Adrenal gland (tissue), 12 donors: Measurements from ENCODE around the gene IQCN. TPM values are rescaled to one million over a fixed set of nuclear protein-coding genes. Genes with fewer than 3 reads are reported as not detected.

Experiments used
- DNase-seq, 7 donors: peaks; one replicate each; pipeline ENCODE4 v3.0.0-alpha.2; 2019 to 2020
- H3K27ac ChIP-seq, 5 donors: fragments of 200-600 bp; sonication (generic) in 4 of 5; 1 replicate in 3 of 5; 2 replicates in 2 of 5; pipeline versions ENCODE4 v1.5.1 to v1.8.0; 2016 to 2020; ENCODE audit warnings: mild to moderate bottlenecking in 1 of 5
- H3K27me3 ChIP-seq: fragments of 200-600 bp; 2 replicates; pipeline ENCODE4 v1.8.0; 2021
- H3K36me3 ChIP-seq, 2 donors: fragments of 200-600 bp; replicated peaks in 1 of 2; 1 replicate in 1 of 2; 2 replicates in 1 of 2; pipeline versions ENCODE4 v1.5.1 to v1.8.0; 2018 to 2022
- H3K4me1 ChIP-seq, 2 donors: fragments of 200-600 bp; replicated peaks in 1 of 2; 1 replicate in 1 of 2; 2 replicates in 1 of 2; pipeline versions ENCODE4 v1.5.1 to v1.8.0; 2018 to 2021
- H3K4me3 ChIP-seq, 4 donors: fragments of 200-600 bp; sonication (generic) in 3 of 4; one replicate each; pipeline ENCODE4 v1.5.1; 2016 to 2018
- H3K9me3 ChIP-seq, 3 donors: fragments of 200-600 bp; sonication (generic) in 1 of 3; replicated peaks in 1 of 3; 1 replicate in 2 of 3; 2 replicates in 1 of 3; pipeline versions ENCODE4 v1.5.1 to v1.8.0; 2016 to 2021
- POLR2A ChIP-seq, 2 donors: fragments of 450-650 bp; IDR thresholded peaks; one replicate each; pipeline ENCODE4 v1.6.1; 2017; ENCODE audit warnings: antibody characterized with exemption in 2 of 2, mild to moderate bottlenecking in 2 of 2, moderate library complexity in 1 of 2
- WGBS, 4 donors: extraction: QIAGEN DNeasy Blood & Tissue Kit in 2 of 4; methylation state at CpG; one replicate each; pipeline versions ENCODE4 v1.1.5 to v1.1.7; 2013 to 2017; 5-methylcytosine and 5-hydroxymethylcytosine counted together
- intact Hi-C, 2 donors: fragments of 100-400 bp; cut with DNase I; formaldehyde crosslinking; loops; one replicate each; pipeline versions ENCODE4 v1.14.1 to v1.15.0; 2022 to 2023
- polyA plus RNA-seq, 3 donors: library from polyadenylated mRNA; stranded (reverse); fragments of 200-250 nt in 2 of 3; fragments of 350-450 nt in 1 of 3; fragmentation: Illumina TruSeq in 1 of 3; extraction: RNeasy Lipid Tissue Mini Kit (QIAGEN cat#74804) in 1 of 3; gene quantifications; one replicate each; pipeline ENCODE4 v1.2.3, GENCODE V29; 2013 to 2014
- total RNA-seq, 9 donors: library from RNA; depleted of rRNA in 4 of 9; stranded (reverse); fragments of >200 nt in 4 of 9; fragments of 120-200 nt in 1 of 9; fragmentation: NEBNext Ultra II Directional in 1 of 9; extraction: Animal tissue kit (Norgen Biotek cat#: 25700) in 1 of 9; gene quantifications; one replicate each; pipeline versions ENCODE4 v1.1.0 to v1.2.4, GENCODE V29; 2013 to 2023
- TF ChIP-seq, protein P1 (sequence below), 6 experiments: fragments of 450-650 bp in 4 of 6; fragments of 200-600 bp in 2 of 6; sonication (generic) in 1 of 6; IDR thresholded peaks; 1 replicate in 5 of 6; 2 replicates in 1 of 6; pipeline versions ENCODE4 v1.5.1 to v1.8.0; 2016 to 2021; ENCODE audit warnings: antibody characterized with exemption in 6 of 6, mild to moderate bottlenecking in 2 of 6, moderate library complexity in 1 of 6
- donor health status: healthy with polysubstance abuse.
- donor health status: Bipolar disorder and iron deficiency.
- donor health status: DM: yes; HTN: yes; CAD: no.
- donor health status: DM: no; HTN: no; CAD: no.
- donor health status: DM: no; HTN: no; CAD: no.
- donor health status: DM: yes; HTN: yes; CAD: no.

The IQCN gene
- total and polyA plus RNA-seq, 12 donors, result 0.30 to 45.2 (median 2.8) TPM

DNA sequence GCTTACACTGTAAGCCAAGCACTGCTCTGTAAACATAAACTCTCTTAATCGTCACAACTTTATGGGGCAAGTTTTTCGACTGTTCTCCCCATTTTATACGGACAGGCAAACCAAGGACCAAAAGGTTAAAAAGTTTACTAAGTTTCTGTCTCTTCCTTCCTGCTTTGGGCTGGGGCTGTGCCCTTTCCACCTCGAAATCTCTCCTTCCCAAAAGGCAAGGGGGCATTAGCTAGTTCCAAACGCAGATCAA lies 4.9 kb upstream of the IQCN start:
- TF ChIP-seq, protein P1, sequence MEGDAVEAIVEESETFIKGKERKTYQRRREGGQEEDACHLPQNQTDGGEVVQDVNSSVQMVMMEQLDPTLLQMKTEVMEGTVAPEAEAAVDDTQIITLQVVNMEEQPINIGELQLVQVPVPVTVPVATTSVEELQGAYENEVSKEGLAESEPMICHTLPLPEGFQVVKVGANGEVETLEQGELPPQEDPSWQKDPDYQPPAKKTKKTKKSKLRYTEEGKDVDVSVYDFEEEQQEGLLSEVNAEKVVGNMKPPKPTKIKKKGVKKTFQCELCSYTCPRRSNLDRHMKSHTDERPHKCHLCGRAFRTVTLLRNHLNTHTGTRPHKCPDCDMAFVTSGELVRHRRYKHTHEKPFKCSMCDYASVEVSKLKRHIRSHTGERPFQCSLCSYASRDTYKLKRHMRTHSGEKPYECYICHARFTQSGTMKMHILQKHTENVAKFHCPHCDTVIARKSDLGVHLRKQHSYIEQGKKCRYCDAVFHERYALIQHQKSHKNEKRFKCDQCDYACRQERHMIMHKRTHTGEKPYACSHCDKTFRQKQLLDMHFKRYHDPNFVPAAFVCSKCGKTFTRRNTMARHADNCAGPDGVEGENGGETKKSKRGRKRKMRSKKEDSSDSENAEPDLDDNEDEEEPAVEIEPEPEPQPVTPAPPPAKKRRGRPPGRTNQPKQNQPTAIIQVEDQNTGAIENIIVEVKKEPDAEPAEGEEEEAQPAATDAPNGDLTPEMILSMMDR (IDR thresholded peaks at IDR 0.05), result no peak
- TF ChIP-seq POLR2A (IDR thresholded peaks at IDR 0.05), result no peak
- intact Hi-C loops, result loop anchor here in 1 of 2 donors (5.0 to 10.0 kb wide), 2 partner anchors 48 to 126 kb away; no protein-coding TSS in a partner anchor
- no peak for DNase-seq
- Histone ChIP-seq H3K27me3 (no peaks in the 10 kb centered on the region), H3K27ac (peak overlapping the region; percentile 99 to 100 (median 100)), H3K36me3 (peaks cover 0 to 12% of the 10 kb centered on the region in 2 donors), H3K9me3 (no peaks in the 10 kb centered on the region), H3K4me1 (peaks cover 44 to 58% of the 10 kb centered on the region in 2 donors), H3K4me3 (peak overlapping the region in 2 of 4 donors; percentile 92 to 100)
- WGBS, 4 donors, result 0 to 2% (median 1%) methylated on average over 5 of the region's 5 CpGs

DNA sequence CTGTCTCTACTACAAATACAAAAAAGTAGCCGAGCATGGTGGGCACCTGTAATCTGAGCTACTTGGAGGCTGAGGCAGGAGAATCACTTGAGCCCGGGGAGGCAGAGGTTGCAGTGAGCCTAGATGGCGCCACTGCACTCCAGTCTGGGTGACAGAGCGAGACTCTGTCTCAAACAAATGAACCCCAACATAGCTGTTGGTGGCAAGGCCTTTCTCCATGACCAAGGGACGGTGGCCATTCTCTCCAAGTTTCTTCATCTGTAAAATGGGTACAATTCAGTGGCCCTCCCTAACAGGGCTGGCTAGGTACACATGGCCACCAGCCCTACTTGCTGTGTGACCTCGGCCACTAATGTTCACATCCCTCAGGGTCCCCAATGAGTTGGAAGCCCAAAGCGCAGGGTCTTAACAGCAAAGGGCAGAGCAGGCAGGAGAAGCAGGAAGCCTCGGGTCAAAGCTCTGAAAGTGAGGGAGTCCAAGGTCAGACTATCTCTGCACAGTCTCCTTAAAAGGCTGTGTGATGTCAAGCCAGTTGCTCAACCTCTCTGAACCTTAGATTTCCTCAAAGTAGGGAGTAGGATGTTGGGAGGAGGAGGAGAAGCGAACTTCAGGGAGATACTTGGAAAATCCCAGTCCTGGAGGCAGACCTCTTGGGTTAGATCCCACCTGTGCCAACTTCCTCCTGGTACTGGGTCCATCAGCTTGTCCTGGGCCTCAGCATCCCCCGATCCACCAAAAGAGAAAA lies 4.4 kb upstream of the IQCN start:
- peaks cover 0 to 12% of the 10 kb centered on the region in 2 donors for H3K36me3 ChIP-seq
- H3K4me1 ChIP-seq, result peaks cover 45 to 61% of the 10 kb centered on the region in 2 donors
- peak overlapping the region; percentile 99 to 100 (median 100) for H3K27ac ChIP-seq
- WGBS, 4 donors, result 47 to 58% (median 49%) methylated on average over 6 to 10 of the region's 10 CpGs
- no peaks in the 10 kb centered on the region for H3K9me3 ChIP-seq
- intact Hi-C loops, result loop anchor here in 1 of 2 donors (5.0 to 10.0 kb wide), 2 partner anchors 49 to 126 kb away; no protein-coding TSS in a partner anchor
- peak overlapping the region in 2 of 4 donors; percentile 92 to 100 for H3K4me3 ChIP-seq
- H3K27me3 ChIP-seq, result no peaks in the 10 kb centered on the region
- DNase-seq, result peak in 3 of 7 donors; percentile 54 to 61 (median 55)
- peak in 1 of 2 donors; percentile 19 for TF ChIP-seq POLR2A (IDR thresholded peaks at IDR 0.05)
- TF ChIP-seq, protein P1 (IDR thresholded peaks at IDR 0.05), result peak in 3 of 6 experiments; percentile 3 to 13 (median 13)

DNA sequence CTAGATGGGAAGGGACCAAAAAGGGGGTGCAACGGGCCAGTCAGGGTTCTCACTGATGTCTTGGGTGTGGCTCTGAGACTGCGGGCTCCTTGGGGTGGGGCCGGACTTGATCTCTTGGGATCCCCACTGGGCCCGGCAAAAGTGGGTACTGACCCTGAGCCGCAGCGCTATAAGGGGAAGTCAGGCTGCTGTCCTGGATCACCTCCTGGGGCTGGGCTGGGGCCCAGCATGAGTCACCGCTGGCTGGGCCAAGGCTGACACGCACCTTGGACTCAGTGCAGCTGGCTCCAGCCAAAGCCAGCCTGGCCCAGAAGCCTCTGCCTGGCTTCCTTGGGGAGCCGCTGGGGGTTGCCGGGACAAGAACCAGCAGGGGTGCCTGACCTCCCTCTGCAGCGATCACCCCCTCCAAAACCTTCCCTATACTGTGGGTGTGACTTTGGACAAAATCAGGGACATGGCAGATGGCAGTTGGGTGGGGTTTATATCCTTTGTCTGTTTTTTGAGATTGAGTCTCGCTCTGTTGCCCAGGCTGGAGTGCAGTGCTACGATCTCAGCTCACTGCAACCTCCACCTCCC lies 617 bp upstream of the IQCN start:
- no peak overlapping the region for H3K4me3 ChIP-seq
- no peaks in the 10 kb centered on the region for H3K27me3 ChIP-seq
- H3K4me1 ChIP-seq, result peaks cover 34 to 47% of the 10 kb centered on the region in 2 donors
- no peaks in the 10 kb centered on the region for H3K9me3 ChIP-seq
- H3K36me3 ChIP-seq, result peaks cover 0 to 12% of the 10 kb centered on the region in 2 donors
- peak; percentile 90 to 96 (median 93) for DNase-seq
- TF ChIP-seq POLR2A (IDR thresholded peaks at IDR 0.05), result peak; percentile 39 to 62
- TF ChIP-seq, protein P1 (IDR thresholded peaks at IDR 0.05), result peak in 2 of 6 experiments; percentile 17 to 21
- 8 to 42% (median 26%) methylated on average over 3 to 13 of the region's 13 CpGs for WGBS, 4 donors
- intact Hi-C loops, result loop anchor here in 1 of 2 donors (5.0 to 10.0 kb wide), 2 partner anchors 52 to 130 kb away; no protein-coding TSS in a partner anchor
- H3K27ac ChIP-seq, result peak overlapping the region; percentile 8 to 83 (median 78)

DNA sequence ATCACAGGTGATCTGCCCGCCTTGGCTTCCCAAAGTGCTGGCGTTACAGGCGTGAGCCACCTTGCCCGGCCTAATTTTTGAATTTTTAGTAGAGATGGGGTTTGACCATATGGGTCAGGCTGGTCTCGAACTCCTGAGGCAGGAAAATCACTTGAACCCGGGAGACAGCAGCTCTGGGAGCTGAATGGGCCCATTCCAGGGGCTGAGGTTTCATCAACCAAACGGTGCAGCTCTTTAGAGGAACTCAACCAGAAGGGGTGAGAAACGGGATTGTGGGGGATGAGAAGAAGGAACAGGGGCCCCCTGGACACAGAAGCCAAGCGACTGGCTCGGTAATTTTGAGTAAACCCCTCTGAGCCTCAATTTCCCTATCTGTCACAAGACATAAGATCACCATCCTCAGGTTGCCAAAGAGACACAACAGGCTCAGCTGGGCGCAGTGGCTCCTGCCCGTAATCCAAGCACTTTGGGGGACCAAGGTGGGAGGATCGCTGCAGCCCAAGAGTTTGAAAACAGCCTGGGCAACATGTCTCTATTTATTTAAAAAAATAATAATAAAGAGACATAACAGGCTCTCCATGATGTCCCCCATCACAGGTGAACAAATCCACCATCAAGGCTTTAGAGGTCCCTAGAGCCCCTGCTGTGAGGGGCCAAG lies 562 bp downstream of the IQCN start:
- intact Hi-C loops, result loop anchor here in 1 of 2 donors (10.0 kb wide), 1 partner anchor 131 kb away; no protein-coding TSS in a partner anchor
- no peaks in the 10 kb centered on the region for H3K27me3 ChIP-seq
- peaks cover 0 to 9% of the 10 kb centered on the region in 2 donors for H3K36me3 ChIP-seq
- H3K4me1 ChIP-seq, result peaks cover 29 to 41% of the 10 kb centered on the region in 2 donors
- no peak for TF ChIP-seq POLR2A (IDR thresholded peaks at IDR 0.05)
- TF ChIP-seq, protein P1 (IDR thresholded peaks at IDR 0.05), result no peak
- WGBS, 4 donors, result 94 to 95% (median 95%) methylated on average over 13 of the region's 13 CpGs
- peak overlapping the region in 2 of 5 donors; percentile 83 for H3K27ac ChIP-seq
- H3K4me3 ChIP-seq, result no peak overlapping the region
- DNase-seq, result no peak
- no peaks in the 10 kb centered on the region for H3K9me3 ChIP-seq
